Measurements from ENCODE around the gene TNNI2.

GRCh38 chr11:1883346-1884302 is 44.8 kb downstream of the TNNI2 start:
- TF ChIP-seq CTCF (IDR thresholded peaks at IDR 0.05), result no peak
- TF ChIP-seq EZH2 (IDR thresholded peaks at IDR 0.05; ENCODE audit: borderline replicate concordance, insufficient read depth, low read depth, low read length, poor library complexity, severe bottlenecking), result no peak
